ENCODE results near the gene NF1. TPM values are rescaled to one million over a fixed set of nuclear protein-coding genes. Genes with fewer than 3 reads are reported as not detected.

Gene NF1
- total RNA-seq, 3 donors from 2014 or later, result 61.6 to 129 (median 97.7) TPM

DNA sequence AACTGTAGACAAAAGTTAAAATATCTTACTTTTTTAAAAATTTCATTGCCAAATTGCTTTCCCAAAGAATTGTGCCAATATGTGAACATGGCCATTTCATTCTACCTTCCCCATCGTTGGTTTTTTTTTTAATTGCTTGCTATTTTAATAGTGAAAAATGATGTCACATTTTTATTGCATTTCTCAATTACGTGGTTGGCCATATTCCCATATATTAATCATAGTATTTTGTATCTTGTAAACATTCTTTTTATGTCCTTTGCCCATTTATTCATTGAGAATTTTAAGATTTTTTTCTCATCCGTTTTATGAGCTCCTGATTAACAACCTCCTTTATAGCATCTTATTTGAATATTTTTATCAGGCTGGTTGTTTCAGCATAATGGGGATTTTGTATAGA is 195.0 kb downstream of the NF1 start:
- intact Hi-C loops (cut with DNase I; ENCODE audit: low total_unique reads), result no loop called here

DNA sequence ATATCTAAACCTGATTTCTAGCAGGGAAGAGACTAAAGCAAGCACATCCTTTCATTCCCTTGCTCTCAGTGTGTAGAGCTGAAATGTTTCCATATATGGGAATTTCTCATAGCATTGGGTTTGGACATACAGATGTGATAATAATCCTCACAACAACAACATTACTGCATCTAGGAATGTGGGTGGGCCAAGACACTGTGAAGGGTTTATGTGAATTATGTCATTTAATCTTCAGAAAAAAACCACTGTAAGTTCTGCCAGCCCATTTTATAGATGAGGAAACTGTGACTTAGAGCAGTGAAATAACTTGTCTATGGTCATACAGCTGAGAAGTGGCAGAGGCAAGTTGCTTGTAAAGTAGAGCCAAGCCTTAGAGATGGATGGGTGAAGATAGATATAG is 197.0 kb downstream of the NF1 start:
- DNase-seq (ENCODE audit: low spot score in 2 of 2), result no peak
- Histone ChIP-seq H3K9me3 (no peaks in the 10 kb centered on the region), H3K27me3 (no peaks in the 10 kb centered on the region), H3K36me3 (no peaks in the 10 kb centered on the region), H3K27ac (no peak overlapping the region), H3K4me3 (no peak overlapping the region), H3K4me1 (no peaks in the 10 kb centered on the region)
- intact Hi-C loops (cut with DNase I; ENCODE audit: low total_unique reads), result no loop called here
- TF ChIP-seq CTCF (IDR thresholded peaks at IDR 0.05) (no peak), POLR2A (IDR thresholded peaks at IDR 0.05) (no peak), POLR2AphosphoS5 (IDR thresholded peaks at IDR 0.05) (no peak)

More for the DNA sequence above, 195.0 kb downstream of the NF1 start:
- H3K27me3 ChIP-seq, result no peaks in the 10 kb centered on the region
- no peak for TF ChIP-seq CTCF (IDR thresholded peaks at IDR 0.05)
- no peak for TF ChIP-seq POLR2AphosphoS5 (IDR thresholded peaks at IDR 0.05)
- TF ChIP-seq POLR2A (IDR thresholded peaks at IDR 0.05), result no peak
- H3K36me3 ChIP-seq, result no peaks in the 10 kb centered on the region
- H3K27ac ChIP-seq, result no peak overlapping the region
- no peaks in the 10 kb centered on the region for H3K9me3 ChIP-seq
- no peak for DNase-seq (ENCODE audit: low spot score in 2 of 2)
- no peak overlapping the region for H3K4me3 ChIP-seq
- H3K4me1 ChIP-seq, result no peaks in the 10 kb centered on the region

- no peaks in the 10 kb centered on the region for H3K36me3 ChIP-seq
- TF ChIP-seq POLR2AphosphoS5 (IDR thresholded peaks at IDR 0.05) (no peak), CTCF (IDR thresholded peaks at IDR 0.05) (no peak), POLR2A (IDR thresholded peaks at IDR 0.05) (no peak)
- H3K4me3 ChIP-seq, result no peak overlapping the region
Measured at GRCh38 chr17:31293581-31293980, 198.8 kb downstream of the NF1 start.

GRCh38 chr17:31294231-31294630 is 199.5 kb downstream of the NF1 start:
- H3K36me3 ChIP-seq, result no peaks in the 10 kb centered on the region
- intact Hi-C loops (cut with DNase I; ENCODE audit: low total_unique reads), result no loop called here
- no peaks in the 10 kb centered on the region for H3K4me1 ChIP-seq
- no peaks in the 10 kb centered on the region for H3K9me3 ChIP-seq
- TF ChIP-seq POLR2A (IDR thresholded peaks at IDR 0.05) (no peak), POLR2AphosphoS5 (IDR thresholded peaks at IDR 0.05) (no peak), CTCF (IDR thresholded peaks at IDR 0.05) (no peak)
- no peak overlapping the region for H3K27ac ChIP-seq
- DNase-seq (ENCODE audit: low spot score in 2 of 2), result no peak
- H3K4me3 ChIP-seq, result no peak overlapping the region
- H3K27me3 ChIP-seq, result no peaks in the 10 kb centered on the region

More at GRCh38 chr17:31293581-31293980, 198.8 kb downstream of the NF1 start:
- Histone ChIP-seq H3K27ac (no peak overlapping the region), H3K4me1 (no peaks in the 10 kb centered on the region), H3K9me3 (no peaks in the 10 kb centered on the region), H3K27me3 (no peaks in the 10 kb centered on the region)
- intact Hi-C loops (cut with DNase I; ENCODE audit: low total_unique reads), result no loop called here
- DNase-seq (ENCODE audit: low spot score in 2 of 2), result no peak

- H3K9me3 ChIP-seq, result no peaks in the 10 kb centered on the region
- TF ChIP-seq POLR2A (IDR thresholded peaks at IDR 0.05), result no peak
- TF ChIP-seq CTCF (IDR thresholded peaks at IDR 0.05), result no peak
- no peak for TF ChIP-seq POLR2AphosphoS5 (IDR thresholded peaks at IDR 0.05)
- no peak overlapping the region for H3K27ac ChIP-seq
- H3K36me3 ChIP-seq, result no peaks in the 10 kb centered on the region
- H3K4me1 ChIP-seq, result no peaks in the 10 kb centered on the region
- intact Hi-C loops (cut with DNase I; ENCODE audit: low total_unique reads), result no loop called here
- DNase-seq (ENCODE audit: low spot score in 2 of 2), result no peak
- H3K27me3 ChIP-seq, result no peaks in the 10 kb centered on the region
- H3K4me3 ChIP-seq, result no peak overlapping the region
Measured at GRCh38 chr17:31294820-31295488, 200.2 kb downstream of the NF1 start.
